ENCODE measurements around the gene MCAM. TPM values are rescaled to one million over a fixed set of nuclear protein-coding genes. Genes with fewer than 3 reads are reported as not detected.
A peak's percentile ranks its signal among the peaks of the same experiment; 100 is the strongest.

Gene MCAM
- 44.7 TPM for total RNA-seq
- long read RNA-seq, transcript MCAM-201 (16 exons, 3,313 nt), result major isoform, 25 of 67 reads
- long read RNA-seq, partial matches to known transcripts, result 11 of 67 reads
- long read RNA-seq, other reads (novel, unspliced or antisense), result 31 of 67 reads

- intact Hi-C loops (cut with micrococcal nuclease), result no loop called here
- DNase-seq, result peak; percentile 56
- ATAC-seq, result peak; percentile 43
Measured at GRCh38 chr11:119316729-119317591, at the start of gene MCAM. Gene MCAM, minus strand, starts transcription at chr11:119317130. Its CDS starts 29 bp downstream, at chr11:119317101.

- DNase-seq (no peak), ATAC-seq (peak; percentile 3)
- intact Hi-C loops (cut with micrococcal nuclease), result no loop called here
Measured at GRCh38 chr11:119365071-119365591, 48.2 kb upstream of the MCAM start.

GRCh38 chr11:119363851-119364590, 47.1 kb upstream of the MCAM start:
- intact Hi-C loops (cut with micrococcal nuclease), result no loop called here
- ATAC-seq (peak; percentile 49), DNase-seq (peak; percentile 87)

- peak; percentile 77 for DNase-seq
- peak; percentile 32 for ATAC-seq
- intact Hi-C loops (cut with micrococcal nuclease), result no loop called here
Measured at GRCh38 chr11:119363081-119363850, 46.3 kb upstream of the MCAM start.

GRCh38 chr11:119362741-119363080, 45.8 kb upstream of the MCAM start:
- DNase-seq, result no peak
- intact Hi-C loops (cut with micrococcal nuclease), result no loop called here
- peak; percentile 0 for ATAC-seq

GRCh38 chr11:119361941-119362725, 45.2 kb upstream of the MCAM start:
- ATAC-seq (peak; percentile 20), DNase-seq (no peak)
- intact Hi-C loops (cut with micrococcal nuclease), result no loop called here

- intact Hi-C loops (cut with micrococcal nuclease), result no loop called here
- ATAC-seq, result peak; percentile 71
Measured at GRCh38 chr11:119361056-119361787, 44.3 kb upstream of the MCAM start.

GRCh38 chr11:119359365-119360214, 42.7 kb upstream of the MCAM start:
- DNase-seq (no peak), ATAC-seq (no peak)
- intact Hi-C loops (cut with micrococcal nuclease), result no loop called here

More at GRCh38 chr11:119361056-119361787, 44.3 kb upstream of the MCAM start:
- peak; percentile 82 for DNase-seq

- ATAC-seq (peak; percentile 0), DNase-seq (no peak)
- intact Hi-C loops (cut with micrococcal nuclease), result no loop called here
Measured at GRCh38 chr11:119357074-119357473, 40.1 kb upstream of the MCAM start.

- intact Hi-C loops (cut with micrococcal nuclease), result no loop called here
- DNase-seq, result peak; percentile 89
- ATAC-seq, result peak; percentile 69
Measured at GRCh38 chr11:119356349-119357031, 39.6 kb upstream of the MCAM start.

- ATAC-seq (no peak), DNase-seq (no peak)
- intact Hi-C loops (cut with micrococcal nuclease), result no loop called here
Measured at GRCh38 chr11:119355091-119355843, 38.3 kb upstream of the MCAM start.

- peak; percentile 42 for ATAC-seq
- no peak for DNase-seq
- intact Hi-C loops (cut with micrococcal nuclease), result no loop called here
Measured at GRCh38 chr11:119352857-119353260, 35.9 kb upstream of the MCAM start.

- DNase-seq (no peak), ATAC-seq (no peak)
- intact Hi-C loops (cut with micrococcal nuclease), result no loop called here
Measured at GRCh38 chr11:119351232-119351631, 34.3 kb upstream of the MCAM start.

GRCh38 chr11:119350302-119350701, 33.4 kb upstream of the MCAM start:
- no peak for DNase-seq
- no peak for ATAC-seq
- intact Hi-C loops (cut with micrococcal nuclease), result no loop called here

GRCh38 chr11:119347940-119348605, 31.1 kb upstream of the MCAM start:
- DNase-seq, result no peak
- no peak for ATAC-seq
- intact Hi-C loops (cut with micrococcal nuclease), result no loop called here

Measured in left ventricle myocardium superior (tissue), 1 donor.